CD8-positive, alpha-beta memory T cell (primary cell): ENCODE measurements around the gene ACP6. TPM values are rescaled to one million over a fixed set of nuclear protein-coding genes. Genes with fewer than 3 reads are reported as not detected.

Experiments used
- CTCF ChIA-PET: fragments of 350-600 bp; sonication (Branson Sonifier 250); formaldehyde crosslinking; loops from one replicate; lab custom pipeline; 2021; ENCODE audit warnings: antibody characterized with exemption; lab: Charles Lee
- POLR2A ChIA-PET: fragments of 350-600 bp; sonication (Branson Sonifier 250); formaldehyde crosslinking; loops from one replicate; lab custom pipeline; 2021; ENCODE audit warnings: antibody characterized with exemption; lab: Charles Lee
- DNase-seq, 5 donors: peaks; one replicate each; pipeline versions ENCODE4 v3.0.0 to v3.0.0-alpha.2; 2020 to 2022; ENCODE audit warnings: mixed read lengths in 1 of 5
- H3K27ac ChIP-seq: one replicate; pipeline ENCODE4 v1.7.0; 2013; ENCODE audit warnings: low read depth, mild to moderate bottlenecking, low read length, moderate library complexity
- H3K27me3 ChIP-seq: 2 replicates; pipeline ENCODE4 v1.7.0; 2013; ENCODE audit warnings: low read length, mild to moderate bottlenecking; ENCODE audit not compliant: insufficient read depth, poor library complexity, severe bottlenecking
- H3K36me3 ChIP-seq: 2 replicates; pipeline ENCODE4 v1.7.0; 2013; ENCODE audit warnings: mild to moderate bottlenecking, low read length, moderate library complexity; ENCODE audit not compliant: insufficient read depth
- H3K4me1 ChIP-seq: 2 replicates; pipeline ENCODE4 v1.7.0; 2013; ENCODE audit warnings: mild to moderate bottlenecking, low read length, moderate library complexity; ENCODE audit not compliant: insufficient read depth
- H3K4me3 ChIP-seq: 2 replicates; pipeline ENCODE4 v1.7.0; 2013; ENCODE audit warnings: mild to moderate bottlenecking, low read length
- H3K9me3 ChIP-seq: 2 replicates; pipeline ENCODE4 v1.7.0; 2013; ENCODE audit warnings: mild to moderate bottlenecking, low read length
- H3K27ac Mint-ChIP-seq, 8 donors: one replicate each; pipeline ENCODE4 v1.8.0; 2020 to 2021; ENCODE audit warnings: mixed read lengths in 8 of 8, mild to moderate bottlenecking in 6 of 8, inconsistent platforms in 3 of 8, moderate library complexity in 3 of 8
- H3K27me3 Mint-ChIP-seq, 2 donors: one replicate each; pipeline ENCODE4 v1.8.0; 2020 to 2021; ENCODE audit warnings: mixed read lengths in 2 of 2, mild to moderate bottlenecking in 1 of 2, moderate library complexity in 1 of 2
- H3K36me3 Mint-ChIP-seq, 3 donors: one replicate each; pipeline ENCODE4 v1.8.0; 2020 to 2021; ENCODE audit warnings: mixed read lengths in 3 of 3, inconsistent platforms in 1 of 3, mild to moderate bottlenecking in 1 of 3
- H3K4me1 Mint-ChIP-seq, 3 donors: one replicate each; pipeline ENCODE4 v1.8.0; 2020 to 2021; ENCODE audit warnings: mixed read lengths in 3 of 3, inconsistent platforms in 1 of 3, mild to moderate bottlenecking in 1 of 3
- H3K4me3 Mint-ChIP-seq, 7 donors: one replicate each; pipeline ENCODE4 v1.8.0; 2020 to 2021; ENCODE audit warnings: mixed read lengths in 7 of 7, mild to moderate bottlenecking in 6 of 7, moderate library complexity in 4 of 7, inconsistent platforms in 2 of 7
- H3K9me3 Mint-ChIP-seq, 5 donors: one replicate each; pipeline ENCODE4 v1.8.0; 2020 to 2022; ENCODE audit warnings: mixed read lengths in 5 of 5, mild to moderate bottlenecking in 3 of 5, moderate library complexity in 2 of 5, inconsistent platforms in 1 of 5
- polyA plus RNA-seq: library from polyadenylated mRNA; unstranded; fragments of 300-500 nt; fragmentation: Illumina TruSeq; gene quantifications from one replicate; pipeline ENCODE4 v1.2.3, GENCODE V29; 2021
- total RNA-seq, 2 experiments: library from RNA; stranded (reverse); gene quantifications; one replicate each; pipeline ENCODE4 v1.2.3, GENCODE V29; 2021

Gene ACP6
- total and polyA plus RNA-seq, 3 experiments from 2014 or later: 5.2 to 14.7 (median 7.5) TPM

- H3K27me3 Mint-ChIP-seq: peaks cover 0 to 6% of the 10 kb centered on the region in 2 donors
- CTCF ChIA-PET: no interaction called here
- Histone ChIP-seq H3K9me3 (no peaks in the 10 kb centered on the region), H3K27ac (no peak overlapping the region), H3K4me3 (no peak overlapping the region), H3K4me1 (peaks cover 10% of the 10 kb centered on the region), H3K36me3 (no peaks in the 10 kb centered on the region), H3K27me3 (no peaks in the 10 kb centered on the region)
- no peaks in the 10 kb centered on the region for H3K9me3 Mint-ChIP-seq
- H3K4me1 Mint-ChIP-seq: peaks cover 17 to 24% (median 23%) of the 10 kb centered on the region in 3 donors
- POLR2A ChIA-PET: no interaction called here
- H3K4me3 Mint-ChIP-seq: peak overlapping the region in 1 of 7 donors; percentile 90
- no peak for DNase-seq
- H3K27ac Mint-ChIP-seq: no peak overlapping the region
- H3K36me3 Mint-ChIP-seq: peaks cover 0 to 2% (median 0%) of the 10 kb centered on the region in 3 donors
Measured at GRCh38 chr1:147597010-147597409, 73.3 kb downstream of the ACP6 start.

Other genes starting within 250 kb of the ACP6 start
- gene BCL9, start 129.0 kb downstream of the ACP6 start, total RNA-seq: 10 to 100 TPM; 19.2 to 23.9 TPM
- gene BCL9, start 129.0 kb downstream of the ACP6 start, polyA plus RNA-seq: 4.4 TPM
- not detected for gene GJA5, start 90.1 kb upstream of the ACP6 start, total RNA-seq
- not detected for gene GJA5, start 90.1 kb upstream of the ACP6 start, polyA plus RNA-seq
- gene GJA8, start 232.3 kb upstream of the ACP6 start, total RNA-seq: not detected
- gene GJA8, start 232.3 kb upstream of the ACP6 start, polyA plus RNA-seq: not detected